Colonic mucosa (tissue), 2 donors: ENCODE results near the gene ZNF442. TPM values are rescaled to one million over a fixed set of nuclear protein-coding genes. Genes with fewer than 3 reads are reported as not detected.

Experiments
- total RNA-seq, 2 donors: library from RNA; stranded (reverse); fragmentation: NEBNext Ultra II Directional in 1 of 2; extraction: Animal tissue kit (Norgen Biotek cat#: 25700) in 1 of 2; gene quantifications; one replicate each; pipeline ENCODE4 v1.2.1, GENCODE V29; 2021
- donor health status: DM: no; HTN: no; CAD: no.
- donor health status: DM: no; HTN: no; CAD: no.

The ZNF442 gene
- total RNA-seq, 2 donors from 2014 or later, result 1.6 to 3.2 TPM

Other genes starting within 250 kb of the ZNF442 start
- gene ZNF20, start 225.3 kb downstream of the ZNF442 start, total RNA-seq, result 1 to 10 TPM; 3.4 to 4.8 TPM
- 1 to 10 TPM; 2.0 to 4.6 TPM for gene ZNF625, start 208.9 kb downstream of the ZNF442 start, total RNA-seq
- 1 to 10 TPM; 4.6 to 7.1 TPM for gene ZNF136, start 202.6 kb downstream of the ZNF442 start, total RNA-seq
- gene ZNF44, start 70.8 kb downstream of the ZNF442 start, total RNA-seq, result 10 to 100 TPM; 13.8 to 15.4 TPM
- 1 to 10 TPM; 2.7 to 3.0 TPM for gene ZNF563, start 32.0 kb downstream of the ZNF442 start, total RNA-seq
- gene ZNF799, start 35.6 kb upstream of the ZNF442 start, total RNA-seq, result 1 to 10 TPM; 7.3 to 7.6 TPM
- 1 to 10 TPM; 7.4 to 7.6 TPM for gene ZNF443, start 75.3 kb upstream of the ZNF442 start, total RNA-seq
- gene ZNF709, start 119.1 kb upstream of the ZNF442 start, total RNA-seq, result 1 to 10 TPM; 1.3 to 2.0 TPM
- gene ZNF564, start 185.8 kb upstream of the ZNF442 start, total RNA-seq, result 10 to 100 TPM; 14.8 to 17.4 TPM
- 1 to 10 TPM; 6.2 to 7.5 TPM for gene ZNF490, start 245.1 kb upstream of the ZNF442 start, total RNA-seq
- 10 to 100 TPM; 17.9 to 20.5 TPM for gene ZNF791, start 245.2 kb upstream of the ZNF442 start, total RNA-seq